HEK293 (cell line): ENCODE data around the gene BNIPL.

ENCODE experiments used
- CTCF ChIA-PET: fragments of 350-600 bp; formaldehyde crosslinking; extraction: SDS; loops from one replicate; lab custom pipeline; 2021; ENCODE audit warnings: antibody characterized with exemption; lab: Yijun Ruan, JAX
- POLR2A ChIA-PET: fragments of 300-600 bp; formaldehyde crosslinking; extraction: SDS; loops from one replicate; lab custom pipeline; 2020; ENCODE audit warnings: antibody characterized with exemption, inconsistent platforms; lab: Yijun Ruan, JAX
- H3K27ac ChIP-seq: fragments of 200-500 bp; sonication (Bioruptor generic); 2 replicates; pipeline ENCODE4 v1.5.1; 2014; ENCODE audit warnings: low read depth, low read length, control low read depth, inconsistent platforms; ENCODE audit errors: extremely low read depth
- H3K36me3 ChIP-seq, 2 experiments: fragments of 200-500 bp in 1 of 2; sonication (Bioruptor generic) in 1 of 2; 1 replicate in 1 of 2; 2 replicates in 1 of 2; pipeline ENCODE4 v1.5.1; 2014 to 2017; ENCODE audit warnings: inconsistent platforms in 2 of 2, low read length in 2 of 2; ENCODE audit not compliant: control insufficient read depth in 2 of 2, insufficient read depth in 1 of 2
- H3K4me1 ChIP-seq: fragments of 200-500 bp; sonication (Bioruptor generic); 2 replicates; pipeline ENCODE4 v1.5.1; 2014; ENCODE audit warnings: mild to moderate bottlenecking, low read length, inconsistent platforms; ENCODE audit not compliant: control insufficient read depth, insufficient read depth
- H3K4me3 ChIP-seq: 2 replicates; pipeline ENCODE4 v1.5.1; 2011; ENCODE audit warnings: low read depth, mild to moderate bottlenecking, control low read depth, low read length, moderate library complexity
- H3K9me3 ChIP-seq: fragments of 200-500 bp; sonication (Bioruptor generic); 2 replicates; pipeline ENCODE4 v1.5.1; 2014; ENCODE audit warnings: low read depth, low read length, inconsistent platforms; ENCODE audit not compliant: control insufficient read depth, insufficient read depth
- GLIS2 ChIP-seq: fragments of 450-650 bp; formaldehyde crosslinking; IDR thresholded peaks from 2 replicates; pipeline ENCODE4 v1.5.1; 2016; ENCODE audit warnings: missing biosample characterization, missing genetic modification characterization
- MZF1 ChIP-seq: fragments of 450-650 bp; formaldehyde crosslinking; IDR thresholded peaks from 2 replicates; pipeline ENCODE4 v1.5.1; 2017; ENCODE audit warnings: missing biosample characterization, missing genetic modification characterization, borderline replicate concordance
- PRDM1 ChIP-seq: fragments of 450-650 bp; formaldehyde crosslinking; IDR thresholded peaks from 2 replicates; pipeline ENCODE4; 2016; ENCODE audit warnings: missing biosample characterization, missing genetic modification characterization
- SALL2 ChIP-seq: fragments of 450-650 bp; formaldehyde crosslinking; IDR thresholded peaks from 2 replicates; pipeline ENCODE4 v1.5.0; 2017; ENCODE audit warnings: missing biosample characterization, mild to moderate bottlenecking, missing genetic modification characterization, borderline replicate concordance
- SCRT2 ChIP-seq: fragments of 450-650 bp; formaldehyde crosslinking; IDR thresholded peaks from 2 replicates; pipeline ENCODE4 v1.5.1; 2016; ENCODE audit warnings: missing biosample characterization, missing genetic modification characterization
- SETDB1 ChIP-seq: IDR thresholded peaks from one replicate; pipeline ENCODE4 v1.6.1; 2017; ENCODE audit warnings: mild to moderate bottlenecking, low read length, moderate library complexity, mixed read lengths; ENCODE audit not compliant: insufficient read length
- TRIM28 ChIP-seq: IDR thresholded peaks from 2 replicates; pipeline ENCODE4 v1.6.1; 2011; ENCODE audit warnings: low read length, control low read depth, borderline replicate concordance
- WT1 ChIP-seq: fragments of 450-650 bp; formaldehyde crosslinking; IDR thresholded peaks from 2 replicates; pipeline ENCODE4 v1.5.1; 2016; ENCODE audit warnings: missing biosample characterization, missing genetic modification characterization
- ZBTB17 ChIP-seq: fragments of 450-650 bp; formaldehyde crosslinking; IDR thresholded peaks from 2 replicates; pipeline ENCODE4 v1.5.1; 2016; ENCODE audit warnings: missing biosample characterization, missing genetic modification characterization
- ZNF174 ChIP-seq: fragments of 450-650 bp; formaldehyde crosslinking; IDR thresholded peaks from 2 replicates; pipeline ENCODE4 v1.5.0; 2017; ENCODE audit warnings: missing biosample characterization, mild to moderate bottlenecking, missing genetic modification characterization
- ZNF211 ChIP-seq: fragments of 450-650 bp; formaldehyde crosslinking; IDR thresholded peaks from 2 replicates; pipeline ENCODE4 v1.5.1; 2016; ENCODE audit warnings: low read depth, missing biosample characterization, missing genetic modification characterization
- ZNF223 ChIP-seq: fragments of 450-650 bp; formaldehyde crosslinking; IDR thresholded peaks from 2 replicates; pipeline ENCODE4 v1.5.1; 2016; ENCODE audit warnings: missing biosample characterization, missing genetic modification characterization
- ZNF266 ChIP-seq: fragments of 450-650 bp; formaldehyde crosslinking; IDR thresholded peaks from 2 replicates; pipeline ENCODE4 v1.5.1; 2016; ENCODE audit warnings: missing biosample characterization, missing genetic modification characterization, low read depth
- ZNF292 ChIP-seq: fragments of 450-650 bp; formaldehyde crosslinking; IDR thresholded peaks from 2 replicates; pipeline ENCODE4 v1.5.1; 2016; ENCODE audit warnings: low read depth, missing biosample characterization, missing genetic modification characterization, borderline replicate concordance
- ZNF302 ChIP-seq: fragments of 450-650 bp; formaldehyde crosslinking; IDR thresholded peaks from 2 replicates; pipeline ENCODE4 v1.5.1; 2016; ENCODE audit warnings: missing biosample characterization, missing genetic modification characterization, low read depth
- ZNF324 ChIP-seq: fragments of 450-650 bp; formaldehyde crosslinking; IDR thresholded peaks from 2 replicates; pipeline ENCODE4 v1.5.1; 2016; ENCODE audit warnings: missing biosample characterization, missing genetic modification characterization
- ZNF335 ChIP-seq: fragments of 450-650 bp; formaldehyde crosslinking; conservative IDR thresholded peaks from 2 replicates; pipeline ENCODE4 v1.5.1; 2016; ENCODE audit warnings: missing biosample characterization, missing genetic modification characterization
- ZNF394 ChIP-seq: fragments of 450-650 bp; formaldehyde crosslinking; IDR thresholded peaks from 2 replicates; pipeline ENCODE4 v1.5.1; 2016; ENCODE audit warnings: missing biosample characterization, missing genetic modification characterization, mild to moderate bottlenecking, moderate library complexity, borderline replicate concordance
- ZNF404 ChIP-seq: fragments of 450-650 bp; formaldehyde crosslinking; IDR thresholded peaks from 2 replicates; pipeline ENCODE4 v1.5.1; 2017; ENCODE audit warnings: missing biosample characterization, missing genetic modification characterization
- ZNF416 ChIP-seq: fragments of 450-650 bp; formaldehyde crosslinking; IDR thresholded peaks from 2 replicates; pipeline ENCODE4 v1.5.1; 2016; ENCODE audit warnings: missing biosample characterization, missing genetic modification characterization
- ZNF473 ChIP-seq: fragments of 450-650 bp; formaldehyde crosslinking; IDR thresholded peaks from 2 replicates; pipeline ENCODE4 v1.5.1; 2017; ENCODE audit warnings: missing biosample characterization, missing genetic modification characterization
- ZNF513 ChIP-seq: fragments of 450-650 bp; IDR thresholded peaks from 2 replicates; pipeline ENCODE4 v1.5.1; 2018; ENCODE audit warnings: missing biosample characterization, missing genetic modification characterization
- ZNF571 ChIP-seq: fragments of 450-650 bp; formaldehyde crosslinking; IDR thresholded peaks from 2 replicates; pipeline ENCODE4 v1.5.0; 2017; ENCODE audit warnings: missing biosample characterization, missing genetic modification characterization
- ZNF610 ChIP-seq: fragments of 450-650 bp; formaldehyde crosslinking; IDR thresholded peaks from 2 replicates; pipeline ENCODE4 v1.5.1; 2016; ENCODE audit warnings: missing biosample characterization, missing genetic modification characterization, borderline replicate concordance
- ZNF626 ChIP-seq: fragments of 450-650 bp; sonication (Bioruptor Pico); formaldehyde crosslinking; IDR thresholded peaks from 2 replicates; pipeline ENCODE4 v1.5.1; 2018; ENCODE audit warnings: missing biosample characterization, missing genetic modification characterization, inconsistent platforms
- ZNF658 ChIP-seq: fragments of 450-650 bp; formaldehyde crosslinking; IDR thresholded peaks from 2 replicates; pipeline ENCODE4; 2016; ENCODE audit warnings: missing biosample characterization, missing genetic modification characterization
- ZNF670 ChIP-seq: fragments of 450-650 bp; formaldehyde crosslinking; IDR thresholded peaks from 2 replicates; pipeline ENCODE4 v1.5.1; 2016; ENCODE audit warnings: missing biosample characterization, missing genetic modification characterization, low read depth
- ZNF701 ChIP-seq: fragments of 450-650 bp; formaldehyde crosslinking; IDR thresholded peaks from 2 replicates; pipeline ENCODE4 v1.5.1; 2016; ENCODE audit warnings: missing biosample characterization, missing genetic modification characterization
- ZSCAN16 ChIP-seq: fragments of 450-650 bp; formaldehyde crosslinking; IDR thresholded peaks from 2 replicates; pipeline ENCODE4 v1.5.1; 2016; ENCODE audit warnings: missing biosample characterization, missing genetic modification characterization
- TF ChIP-seq, protein P1 (sequence below): fragments of 450-650 bp; formaldehyde crosslinking; IDR thresholded peaks from 2 replicates; pipeline ENCODE4 v1.5.1; 2016; ENCODE audit warnings: missing biosample characterization, missing genetic modification characterization, borderline replicate concordance

The BNIPL gene

DNA sequence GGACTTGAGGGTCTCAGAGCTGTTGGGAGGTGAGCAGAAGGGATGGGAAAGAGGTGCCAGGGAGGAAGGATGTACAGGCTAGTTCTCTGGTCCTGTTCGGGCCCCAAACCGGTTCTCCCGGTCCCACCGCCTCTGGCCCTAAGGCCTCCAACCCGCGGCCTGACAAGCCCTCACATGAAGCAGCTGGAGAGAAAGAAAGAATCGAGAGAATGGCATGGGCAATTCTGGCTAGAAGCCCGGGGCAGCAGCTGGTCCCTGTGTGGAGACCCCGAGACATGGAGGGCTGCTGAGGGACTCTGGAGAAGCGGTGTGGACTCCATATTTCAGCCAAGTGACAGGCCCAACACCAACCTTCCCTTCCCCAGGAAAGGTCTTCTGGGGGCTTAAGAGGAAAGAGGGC, 22.3 kb downstream of the BNIPL start:
- TF ChIP-seq ZNF394 (tag by site-specific recombination) = peak; percentile 73
- TF ChIP-seq ZBTB17 (tag by site-specific recombination) = 0 out of 2 replicates have a peak, but pooled peaks have one; percentile 0
- no peak for TF ChIP-seq MZF1 (tag by site-specific recombination)
- peak; percentile 94 for TF ChIP-seq ZNF335
- TF ChIP-seq, all 188 proteins: peak for 3
- Histone ChIP-seq H3K4me1 (peaks cover 4% of the 10 kb centered on the region; the same call in 1 of the 2 replicates), H3K27ac (peak overlapping the region; percentile 83), H3K4me3 (peak overlapping the region; percentile 89), H3K9me3 (no peaks in the 10 kb centered on the region), H3K36me3 (peaks cover 0 to 40% of the 10 kb centered on the region in 2 experiments; a peak in 2 of 3 replicates)
- ChIA-PET CTCF (interaction anchor here (0.6 to 2.7 kb wide), 11 partner anchors 8 to 134 kb away, joined by 3 to 17 read pairs (median 4); partner anchors contain the start of genes C1orf56 and GABPB2), POLR2A (interaction anchor here (0.6 to 3.8 kb wide), 6 partner anchors 9 to 738 kb away, joined by 3 to 20 read pairs (median 10); partner anchors contain the start of genes C1orf56, GABPB2 and MINDY1)

DNA sequence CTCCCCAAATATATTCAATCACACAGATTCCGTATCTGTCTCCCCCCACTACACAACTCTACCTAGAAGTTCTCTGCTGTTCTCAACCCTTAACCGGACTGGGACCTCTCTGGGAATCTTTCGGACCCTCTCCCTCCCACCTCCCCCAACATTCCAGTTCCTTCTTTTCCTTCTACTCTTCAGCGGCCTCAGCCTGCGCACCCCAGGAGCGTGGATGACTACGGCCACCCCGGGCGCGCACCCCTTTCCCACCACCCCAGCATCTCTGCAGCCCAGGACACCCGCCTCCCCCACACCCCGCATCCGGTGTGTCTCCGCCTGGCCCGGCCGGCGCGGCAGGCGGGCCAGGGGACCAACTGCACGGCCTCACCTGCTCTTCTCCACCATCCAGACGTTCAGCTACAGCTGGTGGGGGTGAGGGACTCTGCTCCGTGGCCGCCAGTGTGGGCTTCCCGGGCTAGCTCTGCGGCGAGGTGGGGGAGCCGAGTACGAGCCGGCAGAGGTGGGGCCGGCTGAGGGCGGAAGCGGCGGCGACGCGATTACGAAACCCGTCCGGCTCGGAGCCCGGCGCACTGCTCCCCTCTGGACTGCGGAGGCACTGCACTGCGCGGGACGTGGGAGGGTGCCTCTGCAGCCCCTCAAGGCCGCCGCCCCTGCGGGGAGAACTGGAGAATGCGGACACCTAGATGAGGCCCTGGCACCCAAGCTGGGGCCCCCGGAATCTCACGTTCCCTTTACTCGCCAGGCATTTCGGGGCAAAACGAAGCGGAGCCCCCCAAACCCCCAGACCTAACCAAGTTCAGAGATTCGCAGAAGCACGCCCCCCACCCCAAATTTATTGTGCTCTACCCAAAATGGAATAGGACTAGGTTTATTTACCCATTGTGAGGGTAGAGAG, 23.0 kb downstream of the BNIPL start, which contains the start of gene CDC42SE1:
CDC42SE1 (minus strand) TSS at position 514 of the 898 bp plus-strand sequence. CDS start 3,892 bp downstream, outside the sequence.
- Histone ChIP-seq H3K4me1 (peaks cover 4% of the 10 kb centered on the region; the same call in 1 of the 2 replicates), H3K36me3 (peaks cover 0 to 37% of the 10 kb centered on the region in 2 experiments; a peak in 2 of 3 replicates)
- TF ChIP-seq ZNF626 (tag by site-specific recombination) (no peak), ZNF404 (tag by site-specific recombination) (no peak), ZNF266 (no peak), ZNF292 (tag by site-specific recombination) (no peak), ZNF670 (tag by site-specific recombination) (no peak), ZNF571 (tag by site-specific recombination) (no peak), SALL2 (tag by site-specific recombination) (no peak), ZNF416 (tag by site-specific recombination) (no peak), ZNF473 (no peak), SCRT2 (0 out of 2 replicates have a peak, but pooled peaks have one; percentile 21), ZNF211 (tag by site-specific recombination) (no peak), TRIM28 (0 out of 2 replicates have a peak, but pooled peaks have one; percentile 6), GLIS2 (peak; percentile 99), ZNF610 (tag by site-specific recombination) (0 out of 2 replicates have a peak, but pooled peaks have one; percentile 39), ZNF513 (tag by site-specific recombination) (no peak), PRDM1 (tag by site-specific recombination) (no peak), ZSCAN16 (tag by site-specific recombination) (no peak), SETDB1 (no peak), ZNF324 (tag by site-specific recombination) (peak; percentile 16; the same call in 1 of the 2 replicates), ZNF302 (tag by site-specific recombination) (no peak), ZNF658 (tag by site-specific recombination) (no peak), WT1 (tag by site-specific recombination) (peak; percentile 9; the same call in 1 of the 2 replicates), ZNF701 (tag by site-specific recombination) (no peak), ZNF223 (tag by site-specific recombination) (peak; percentile 78; the same call in 1 of the 2 replicates), ZNF174 (tag by site-specific recombination) (no peak)
- TF ChIP-seq, protein P1, sequence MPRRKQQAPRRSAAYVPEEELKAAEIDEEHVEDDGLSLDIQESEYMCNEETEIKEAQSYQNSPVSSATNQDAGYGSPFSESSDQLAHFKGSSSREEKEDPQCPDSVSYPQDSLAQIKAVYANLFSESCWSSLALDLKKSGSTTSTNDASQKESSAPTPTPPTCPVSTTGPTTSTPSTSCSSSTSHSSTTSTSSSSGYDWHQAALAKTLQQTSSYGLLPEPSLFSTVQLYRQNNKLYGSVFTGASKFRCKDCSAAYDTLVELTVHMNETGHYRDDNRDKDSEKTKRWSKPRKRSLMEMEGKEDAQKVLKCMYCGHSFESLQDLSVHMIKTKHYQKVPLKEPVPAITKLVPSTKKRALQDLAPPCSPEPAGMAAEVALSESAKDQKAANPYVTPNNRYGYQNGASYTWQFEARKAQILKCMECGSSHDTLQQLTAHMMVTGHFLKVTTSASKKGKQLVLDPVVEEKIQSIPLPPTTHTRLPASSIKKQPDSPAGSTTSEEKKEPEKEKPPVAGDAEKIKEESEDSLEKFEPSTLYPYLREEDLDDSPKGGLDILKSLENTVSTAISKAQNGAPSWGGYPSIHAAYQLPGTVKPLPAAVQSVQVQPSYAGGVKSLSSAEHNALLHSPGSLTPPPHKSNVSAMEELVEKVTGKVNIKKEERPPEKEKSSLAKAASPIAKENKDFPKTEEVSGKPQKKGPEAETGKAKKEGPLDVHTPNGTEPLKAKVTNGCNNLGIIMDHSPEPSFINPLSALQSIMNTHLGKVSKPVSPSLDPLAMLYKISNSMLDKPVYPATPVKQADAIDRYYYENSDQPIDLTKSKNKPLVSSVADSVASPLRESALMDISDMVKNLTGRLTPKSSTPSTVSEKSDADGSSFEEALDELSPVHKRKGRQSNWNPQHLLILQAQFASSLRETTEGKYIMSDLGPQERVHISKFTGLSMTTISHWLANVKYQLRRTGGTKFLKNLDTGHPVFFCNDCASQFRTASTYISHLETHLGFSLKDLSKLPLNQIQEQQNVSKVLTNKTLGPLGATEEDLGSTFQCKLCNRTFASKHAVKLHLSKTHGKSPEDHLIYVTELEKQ (tag by site-specific recombination) = no peak

More for the DNA sequence above, 23.0 kb downstream of the BNIPL start, which contains the start of gene CDC42SE1:
- ChIA-PET POLR2A (interaction anchor here (0.6 to 3.8 kb wide), 8 partner anchors 10 to 222 kb away, joined by 3 to 20 read pairs (median 6); partner anchors contain the start of genes C1orf56, GABPB2, MINDY1 and PSMD4), CTCF (interaction anchor here (0.6 to 2.7 kb wide), 12 partner anchors 9 to 134 kb away, joined by 3 to 17 read pairs (median 3); partner anchors contain the start of genes C1orf56 and GABPB2)
- H3K27ac ChIP-seq = peak within 1 kb of the TSS; percentile 83
- H3K9me3 ChIP-seq = no peaks in the 10 kb centered on the region
- peak within 1 kb of the TSS; percentile 89 for H3K4me3 ChIP-seq
